HepG2 (cell line): ENCODE data around the gene C22orf39. TPM values are rescaled to one million over a fixed set of nuclear protein-coding genes. Genes with fewer than 3 reads are reported as not detected.

Experiments used
- CREBL2 ChIP-seq: sonication (generic); formaldehyde crosslinking; IDR thresholded peaks from 2 replicates; pipeline ENCODE4 v1.8.1; 2023; ENCODE audit warnings: missing genetic modification reagents, mild to moderate bottlenecking, borderline replicate concordance
- FOXJ3 ChIP-seq: sonication (generic); formaldehyde crosslinking; IDR thresholded peaks from 2 replicates; pipeline ENCODE4 v1.4.0; 2020; ENCODE audit warnings: missing genetic modification reagents, mild to moderate bottlenecking, borderline replicate concordance
- GABPA ChIP-seq, 2 experiments: IDR thresholded peaks; 2 replicates each; pipeline ENCODE4 v1.6.1; 2011 to 2016; ENCODE audit warnings: low read depth in 2 of 2, low read length in 1 of 2, missing biosample characterization in 1 of 2, missing genetic modification characterization in 1 of 2
- HNRNPK ChIP-seq: fragments of 200-400 bp; formaldehyde crosslinking; IDR thresholded peaks from 2 replicates; pipeline ENCODE4 v1.6.1; 2018; ENCODE audit warnings: low read length, low read depth, moderate library complexity, mild to moderate bottlenecking; ENCODE audit not compliant: poor library complexity, severe bottlenecking
- IRF2 ChIP-seq: IDR thresholded peaks from 2 replicates; pipeline ENCODE4 v1.6.1; 2018; ENCODE audit warnings: missing genetic modification reagents, missing compliant biosample characterization
- MBNL3 ChIP-seq: fragments of 250-450 bp; sonication (Bioruptor Pico); conservative IDR thresholded peaks from 2 replicates; pipeline ENCODE4 v1.8.0; 2022; ENCODE audit warnings: mild to moderate bottlenecking, inconsistent platforms
- MEIS2 ChIP-seq: sonication (generic); formaldehyde crosslinking; IDR thresholded peaks from 2 replicates; pipeline ENCODE4 v1.9.0; 2021; ENCODE audit warnings: mild to moderate bottlenecking, missing genetic modification reagents
- NFIB ChIP-seq: sonication (generic); formaldehyde crosslinking; IDR thresholded peaks from 2 replicates; pipeline ENCODE4 v1.9.0; 2021; ENCODE audit warnings: missing genetic modification reagents, mild to moderate bottlenecking, borderline replicate concordance
- NRL ChIP-seq: sonication (generic); formaldehyde crosslinking; IDR thresholded peaks from 2 replicates; pipeline ENCODE4 v1.5.0; 2020; ENCODE audit warnings: missing genetic modification reagents, mild to moderate bottlenecking, moderate library complexity, borderline replicate concordance
- PAWR ChIP-seq: sonication (generic); formaldehyde crosslinking; IDR thresholded peaks from 2 replicates; pipeline ENCODE4 v1.4.0; 2020; ENCODE audit warnings: missing genetic modification reagents, mild to moderate bottlenecking, borderline replicate concordance
- POLR2G ChIP-seq: fragments of 200-400 bp; formaldehyde crosslinking; IDR thresholded peaks from 2 replicates; pipeline ENCODE4 v1.6.1; 2018; ENCODE audit warnings: mild to moderate bottlenecking, low read depth, low read length, moderate library complexity
- PRMT3 ChIP-seq: sonication (generic); formaldehyde crosslinking; IDR thresholded peaks from 2 replicates; pipeline ENCODE4 v1.8.1; 2022; ENCODE audit warnings: low read depth, mild to moderate bottlenecking, moderate library complexity, missing genetic modification reagents, borderline replicate concordance
- RAD21 ChIP-seq: fragments of 450-650 bp; formaldehyde crosslinking; IDR thresholded peaks from 2 replicates; pipeline ENCODE4 v1.5.0; 2020; ENCODE audit warnings: mild to moderate bottlenecking
- SNRNP70 ChIP-seq: fragments of 200-400 bp; formaldehyde crosslinking; IDR thresholded peaks from 2 replicates; pipeline ENCODE4 v1.6.1; 2017; ENCODE audit warnings: mild to moderate bottlenecking, low read depth, low read length, moderate library complexity
- SRSF9 ChIP-seq: fragments of 200-400 bp; formaldehyde crosslinking; IDR thresholded peaks from 2 replicates; pipeline ENCODE4 v1.6.1; 2018; ENCODE audit warnings: borderline replicate concordance, mild to moderate bottlenecking, low read depth, low read length; ENCODE audit not compliant: insufficient read depth, poor library complexity, severe bottlenecking
- ZMYM4 ChIP-seq: sonication (generic); formaldehyde crosslinking; IDR thresholded peaks from 2 replicates; pipeline ENCODE4 v1.8.1; 2023; ENCODE audit warnings: mild to moderate bottlenecking, missing genetic modification reagents
- ZNF329 ChIP-seq: sonication (generic); formaldehyde crosslinking; IDR thresholded peaks from 2 replicates; pipeline ENCODE4 v1.9.0; 2021; ENCODE audit warnings: low read depth, mild to moderate bottlenecking, missing genetic modification reagents
- ZNF44 ChIP-seq: sonication (generic); formaldehyde crosslinking; IDR thresholded peaks from 2 replicates; pipeline ENCODE4 v1.5.1; 2020; ENCODE audit warnings: mild to moderate bottlenecking, missing genetic modification reagents
- ZNF720 ChIP-seq: sonication (generic); formaldehyde crosslinking; IDR thresholded peaks from 2 replicates; pipeline ENCODE4 v1.4.0; 2020; ENCODE audit warnings: missing genetic modification reagents
- ZNF737 ChIP-seq: sonication (generic); formaldehyde crosslinking; IDR thresholded peaks from 2 replicates; pipeline ENCODE4 v1.5.0; 2020; ENCODE audit warnings: missing genetic modification reagents, mild to moderate bottlenecking, borderline replicate concordance
- polyA plus RNA-seq, 8 experiments: library from polyadenylated mRNA; depleted of rRNA in 3 of 8; stranded (reverse) in 7 of 8; unstranded in 1 of 8; fragments of >200 nt; fragmentation: Illumina TruSeq in 4 of 8; extraction: Trizol in 4 of 8; gene quantifications; 2 replicates each; pipeline versions ENCODE4 v1.2.1 to v1.2.3, GENCODE V29; 2011 to 2016; ENCODE audit warnings: low read depth in 4 of 8, missing spikeins in 1 of 8, mixed read lengths in 1 of 8; ENCODE audit not compliant: insufficient read depth in 1 of 8
- total RNA-seq, 5 experiments: library from RNA; depleted of rRNA; stranded (reverse); fragments of >200 nt; fragmentation: Illumina TruSeq; extraction: Trizol; gene quantifications; 2 replicates each; pipeline ENCODE4 v1.2.3, GENCODE V29; 2016; ENCODE audit warnings: low read depth in 1 of 5
- TF ChIP-seq, protein P1 (sequence below): sonication (generic); formaldehyde crosslinking; IDR thresholded peaks from 2 replicates; pipeline ENCODE4 v1.4.0; 2020; ENCODE audit warnings: mild to moderate bottlenecking, missing genetic modification reagents
- TF ChIP-seq, protein P2 (sequence below), 2 experiments: sonication (generic) in 1 of 2; formaldehyde crosslinking in 1 of 2; IDR thresholded peaks; 2 replicates each; pipeline versions ENCODE4 v1.4.0 to v1.6.1; 2016 to 2020; ENCODE audit warnings: borderline replicate concordance in 1 of 2, low read depth in 1 of 2, mild to moderate bottlenecking in 1 of 2, missing genetic modification reagents in 1 of 2

The C22orf39 gene
- total and polyA plus RNA-seq, 2 of the 13 experiments (the other 11 are each of a cell fraction or from before 2014, with no cell fraction given) = 23.4 to 26.4 TPM

- TF ChIP-seq MEIS2 (CRISPR knock-in tag) (no peak), ZNF737 (CRISPR knock-in tag) (no peak), CREBL2 (CRISPR knock-in tag) (no peak), ZNF720 (CRISPR knock-in tag) (no peak), NRL (CRISPR knock-in tag) (peak; percentile 46; the same call in 1 of the 2 replicates), FOXJ3 (CRISPR knock-in tag) (no peak), PRMT3 (no peak), GABPA (IDR thresholded peaks at IDR 0.05; ENCODE audit: low read depth, low read length) (no peak), GABPA (CRISPR knock-in tag; IDR thresholded peaks at IDR 0.05; ENCODE audit: low read depth) (peak; percentile 82), NFIB (CRISPR knock-in tag) (no peak), ZNF329 (CRISPR knock-in tag) (no peak), POLR2G (peak; percentile 44; the same call in 1 of the 2 replicates), ZNF44 (CRISPR knock-in tag) (0 out of 2 replicates have a peak, but pooled peaks have one; percentile 59), HNRNPK (no peak), MBNL3 (no peak), IRF2 (CRISPR knock-in tag) (peak; percentile 68), ZMYM4 (CRISPR knock-in tag) (no peak), PAWR (CRISPR knock-in tag) (no peak), SRSF9 (no peak), SNRNP70 (no peak), RAD21 (CRISPR knock-in tag) (no peak)
- TF ChIP-seq, protein P1, sequence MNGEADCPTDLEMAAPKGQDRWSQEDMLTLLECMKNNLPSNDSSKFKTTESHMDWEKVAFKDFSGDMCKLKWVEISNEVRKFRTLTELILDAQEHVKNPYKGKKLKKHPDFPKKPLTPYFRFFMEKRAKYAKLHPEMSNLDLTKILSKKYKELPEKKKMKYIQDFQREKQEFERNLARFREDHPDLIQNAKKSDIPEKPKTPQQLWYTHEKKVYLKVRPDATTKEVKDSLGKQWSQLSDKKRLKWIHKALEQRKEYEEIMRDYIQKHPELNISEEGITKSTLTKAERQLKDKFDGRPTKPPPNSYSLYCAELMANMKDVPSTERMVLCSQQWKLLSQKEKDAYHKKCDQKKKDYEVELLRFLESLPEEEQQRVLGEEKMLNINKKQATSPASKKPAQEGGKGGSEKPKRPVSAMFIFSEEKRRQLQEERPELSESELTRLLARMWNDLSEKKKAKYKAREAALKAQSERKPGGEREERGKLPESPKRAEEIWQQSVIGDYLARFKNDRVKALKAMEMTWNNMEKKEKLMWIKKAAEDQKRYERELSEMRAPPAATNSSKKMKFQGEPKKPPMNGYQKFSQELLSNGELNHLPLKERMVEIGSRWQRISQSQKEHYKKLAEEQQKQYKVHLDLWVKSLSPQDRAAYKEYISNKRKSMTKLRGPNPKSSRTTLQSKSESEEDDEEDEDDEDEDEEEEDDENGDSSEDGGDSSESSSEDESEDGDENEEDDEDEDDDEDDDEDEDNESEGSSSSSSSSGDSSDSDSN (CRISPR knock-in tag) = no peak
- TF ChIP-seq, protein P2, sequence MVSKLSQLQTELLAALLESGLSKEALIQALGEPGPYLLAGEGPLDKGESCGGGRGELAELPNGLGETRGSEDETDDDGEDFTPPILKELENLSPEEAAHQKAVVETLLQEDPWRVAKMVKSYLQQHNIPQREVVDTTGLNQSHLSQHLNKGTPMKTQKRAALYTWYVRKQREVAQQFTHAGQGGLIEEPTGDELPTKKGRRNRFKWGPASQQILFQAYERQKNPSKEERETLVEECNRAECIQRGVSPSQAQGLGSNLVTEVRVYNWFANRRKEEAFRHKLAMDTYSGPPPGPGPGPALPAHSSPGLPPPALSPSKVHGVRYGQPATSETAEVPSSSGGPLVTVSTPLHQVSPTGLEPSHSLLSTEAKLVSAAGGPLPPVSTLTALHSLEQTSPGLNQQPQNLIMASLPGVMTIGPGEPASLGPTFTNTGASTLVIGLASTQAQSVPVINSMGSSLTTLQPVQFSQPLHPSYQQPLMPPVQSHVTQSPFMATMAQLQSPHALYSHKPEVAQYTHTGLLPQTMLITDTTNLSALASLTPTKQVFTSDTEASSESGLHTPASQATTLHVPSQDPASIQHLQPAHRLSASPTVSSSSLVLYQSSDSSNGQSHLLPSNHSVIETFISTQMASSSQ (IDR thresholded peaks at IDR 0.05; ENCODE audit: low read depth) = no peak
- TF ChIP-seq, protein P2 (CRISPR knock-in tag; IDR thresholded peaks at IDR 0.05; ENCODE audit: borderline replicate concordance) = peak; percentile 34; the same call in 1 of the 2 replicates
Observed at GRCh38 chr22:19479355-19480172, 32.1 kb upstream of the C22orf39 start, which contains the start of gene CDC45 (continued).
